HCT116 (cell line): ENCODE results near the gene CD300LB. TPM values are rescaled to one million over a fixed set of nuclear protein-coding genes. Genes with fewer than 3 reads are reported as not detected.

Source experiments
- ATAC-seq: fragments of 200-7000 bp; cut with Tn5 transposase; 2 replicates; pipeline ENCODE4 v1.9.1; 2020; ENCODE audit warnings: mild to moderate bottlenecking, moderate library complexity
- BruUV-seq: library from RNA; stranded (reverse); fragments of 400-500 nt; replicated peaks from 2 replicates; lab custom pipeline; 2021; lab: Mats Ljungman, UMichigan
- CTCF ChIA-PET: fragments of 300-600 bp; sonication (Branson Sonifier 250); formaldehyde crosslinking; loops from one replicate; lab custom pipeline; 2021; ENCODE audit warnings: antibody characterized with exemption; lab: Charles Lee
- POLR2A ChIA-PET: fragments of 300-600, 350-600 bp; sonication (Branson Sonifier 250); formaldehyde crosslinking; loops from one replicate; lab custom pipeline; 2021; ENCODE audit warnings: antibody characterized with exemption; lab: Charles Lee
- RAD21 ChIA-PET, 2 experiments: fragments of 300-600 bp; sonication (Branson Sonifier 250); formaldehyde crosslinking; loops; one replicate each; lab custom pipeline; 2023; ENCODE audit warnings: low total read pairs in 2 of 2; ENCODE audit not compliant: uncharacterized antibody in 2 of 2, unreplicated experiment in 2 of 2, low non-redundant PET in 1 of 2; lab: Charles Lee
- DNase-seq: peaks from one replicate; pipeline ENCODE4 v3.0.0-alpha.2; 2010; ENCODE audit warnings: low read depth, low spot score
- H2AFZ ChIP-seq: fragments of 200-600 bp; shearing (Covaris generic), sonication (generic); 2 replicates; pipeline ENCODE4 v1.6.1; 2017; ENCODE audit warnings: low read depth, mixed run types, mixed read lengths, antibody characterized with exemption, low read length; ENCODE audit not compliant: poor library complexity, severe bottlenecking
- H3K27ac ChIP-seq: 2 replicates; pipeline ENCODE4 v1.5.1; 2012; ENCODE audit warnings: low read depth, low read length
- H3K27me3 ChIP-seq: fragments of 200-600 bp; sonication (generic); 2 replicates; pipeline ENCODE4 v1.6.1; 2016; ENCODE audit warnings: mixed run types, low read length, mixed read lengths; ENCODE audit not compliant: insufficient read depth
- H3K36me3 ChIP-seq, 2 experiments: fragments of 200-500 bp in 1 of 2; fragments of 200-600 bp in 1 of 2; sonication (Bioruptor generic) in 1 of 2; sonication (generic) in 1 of 2; 2 replicates each; pipeline versions ENCODE4 v1.5.1 to v1.6.1; 2014 to 2016; ENCODE audit warnings: low read length in 2 of 2, inconsistent platforms in 1 of 2, mixed read lengths in 1 of 2, mixed run types in 1 of 2; ENCODE audit not compliant: insufficient read depth in 2 of 2, control insufficient read depth in 1 of 2
- H3K4me1 ChIP-seq, 2 experiments: fragments of 200-600 bp in 1 of 2; sonication (generic) in 1 of 2; 2 replicates each; pipeline versions ENCODE4 v1.5.1 to v1.6.1; 2012 to 2017; ENCODE audit warnings: low read length in 2 of 2, inconsistent platforms in 1 of 2, mild to moderate bottlenecking in 1 of 2, mixed read lengths in 1 of 2, mixed run types in 1 of 2, moderate library complexity in 1 of 2; ENCODE audit not compliant: insufficient read depth in 2 of 2, control insufficient read depth in 1 of 2
- H3K4me2 ChIP-seq: fragments of 200-600 bp; sonication (generic); 2 replicates; pipeline ENCODE4 v1.6.1; 2017; ENCODE audit warnings: mixed run types, low read length, mixed read lengths
- H3K4me3 ChIP-seq, 2 experiments: fragments of 200-600 bp in 1 of 2; sonication (generic) in 1 of 2; replicated peaks in 1 of 2; 2 replicates each; pipeline ENCODE4 v1.5.1; 2011 to 2016; ENCODE audit warnings: low read length in 2 of 2, control low read depth in 1 of 2, low read depth in 1 of 2, mild to moderate bottlenecking in 1 of 2, mixed read lengths in 1 of 2, mixed run types in 1 of 2
- H3K79me2 ChIP-seq: fragments of 200-600 bp; sonication (generic); 2 replicates; pipeline ENCODE4 v1.6.1; 2017; ENCODE audit warnings: mild to moderate bottlenecking, mixed run types, low read length, moderate library complexity, mixed read lengths; ENCODE audit not compliant: insufficient read depth
- H3K9ac ChIP-seq: fragments of 200-600 bp; sonication (generic); 2 replicates; pipeline ENCODE4 v1.6.1; 2016; ENCODE audit warnings: low read length, mixed read lengths
- H3K9me2 ChIP-seq: fragments of 200-600 bp; sonication (generic), shearing (Covaris generic); 2 replicates; pipeline ENCODE4 v1.6.1; 2017; ENCODE audit warnings: mixed run types, mild to moderate bottlenecking, moderate library complexity; ENCODE audit not compliant: insufficient read depth
- H3K9me3 ChIP-seq, 2 experiments: fragments of 200-500 bp in 1 of 2; fragments of 200-600 bp in 1 of 2; sonication (Bioruptor generic) in 1 of 2; sonication (generic) in 1 of 2; 2 replicates each; pipeline ENCODE4 v1.6.1; 2014 to 2017; ENCODE audit warnings: low read length in 2 of 2, mixed read lengths in 2 of 2, inconsistent platforms in 1 of 2, low read depth in 1 of 2, mild to moderate bottlenecking in 1 of 2, mixed run types in 1 of 2, moderate library complexity in 1 of 2; ENCODE audit not compliant: control insufficient read depth in 1 of 2, insufficient read depth in 1 of 2
- H4K20me1 ChIP-seq: fragments of 200-600 bp; sonication (generic), shearing (Covaris generic); 2 replicates; pipeline ENCODE4 v1.6.1; 2017; ENCODE audit warnings: mixed run types, mild to moderate bottlenecking, moderate library complexity; ENCODE audit not compliant: insufficient read depth
- ATF3 ChIP-seq: IDR thresholded peaks from 2 replicates; pipeline ENCODE4 v1.6.1; 2012
- CBX3 ChIP-seq: IDR thresholded peaks from 2 replicates; pipeline ENCODE4 v1.6.1; 2012; ENCODE audit warnings: low read depth
- CTCF ChIP-seq, 3 experiments: fragments of 200-600 bp in 1 of 3; sonication (generic) in 1 of 3; IDR thresholded peaks in 2 of 3; conservative IDR thresholded peaks in 1 of 3; 2 replicates each; pipeline ENCODE4 v1.5.1; 2012 to 2017; ENCODE audit warnings: low read depth in 2 of 3, low read length in 2 of 3, antibody characterized with exemption in 1 of 3, borderline replicate concordance in 1 of 3, control low read depth in 1 of 3, mild to moderate bottlenecking in 1 of 3, mixed read lengths in 1 of 3, mixed run types in 1 of 3, moderate library complexity in 1 of 3; ENCODE audit not compliant: insufficient read depth in 1 of 3
- EZH2phosphoT487 ChIP-seq: fragments of 200-600 bp; IDR thresholded peaks from 2 replicates; pipeline ENCODE4 v1.6.1; 2018; ENCODE audit warnings: antibody characterized with exemption, borderline replicate concordance
- FOSL1 ChIP-seq: IDR thresholded peaks from 2 replicates; pipeline ENCODE4 v1.6.1; 2012; ENCODE audit warnings: low read depth
- JUND ChIP-seq: IDR thresholded peaks from 2 replicates; pipeline ENCODE4 v1.6.1; 2012
- MAX ChIP-seq: IDR thresholded peaks from 2 replicates; pipeline ENCODE4 v1.6.1; 2012
- POLR2A ChIP-seq: IDR thresholded peaks from 2 replicates; pipeline ENCODE4 v1.7.0; 2011; ENCODE audit warnings: borderline replicate concordance; ENCODE audit not compliant: insufficient read depth, insufficient read length; ENCODE audit errors: extremely low read depth
- POLR2AphosphoS5 ChIP-seq: IDR thresholded peaks from 2 replicates; pipeline ENCODE4 v1.6.1; 2011; ENCODE audit warnings: mild to moderate bottlenecking, low read depth, low read length, moderate library complexity
- RAD21 ChIP-seq: IDR thresholded peaks from 2 replicates; pipeline ENCODE4 v1.6.1; 2012; ENCODE audit warnings: low read depth, mild to moderate bottlenecking
- REST ChIP-seq: IDR thresholded peaks from 2 replicates; pipeline ENCODE4 v1.6.1; 2012; ENCODE audit warnings: low read depth
- SIN3A ChIP-seq: IDR thresholded peaks from 2 replicates; pipeline ENCODE4 v1.6.1; 2012; ENCODE audit warnings: low read depth
- SP1 ChIP-seq: IDR thresholded peaks from 2 replicates; pipeline ENCODE4 v1.6.1; 2012; ENCODE audit warnings: low read depth
- SRF ChIP-seq: IDR thresholded peaks from 2 replicates; pipeline ENCODE4 v1.6.1; 2012; ENCODE audit warnings: low read depth
- TCF7L2 ChIP-seq: IDR thresholded peaks from 2 replicates; pipeline ENCODE4 v1.7.0; 2011; ENCODE audit warnings: borderline replicate concordance, inconsistent platforms; ENCODE audit not compliant: insufficient read depth, insufficient read length; ENCODE audit errors: extremely low read depth
- YY1 ChIP-seq: IDR thresholded peaks from 2 replicates; pipeline ENCODE4 v1.6.1; 2011; ENCODE audit warnings: low read length, low read depth, moderate library complexity, mild to moderate bottlenecking; ENCODE audit not compliant: insufficient replicate concordance; ENCODE audit errors: extremely low read depth
- ZBTB33 ChIP-seq: IDR thresholded peaks from 2 replicates; pipeline ENCODE4 v1.6.1; 2011; ENCODE audit warnings: mild to moderate bottlenecking, low read length, moderate library complexity; ENCODE audit not compliant: insufficient replicate concordance; ENCODE audit errors: extremely low read depth
- ZFX ChIP-seq: fragments of 450-650 bp; IDR thresholded peaks from 2 replicates; pipeline ENCODE4 v1.6.1; 2017
- ZNF274 ChIP-seq: fragments of 200-500 bp; sonication (Bioruptor generic); IDR thresholded peaks from 2 replicates; pipeline ENCODE4 v1.6.1; 2014; ENCODE audit warnings: mild to moderate bottlenecking, low read depth, low read length, inconsistent platforms
- intact Hi-C: fragments of 100-400 bp; cut with micrococcal nuclease; formaldehyde crosslinking; loops from 2 replicates; pipeline ENCODE4 v1.10.0; 2022
- total RNA-seq: library from RNA; stranded (reverse); gene quantifications from one replicate; pipeline ENCODE4 v1.2.1, GENCODE V29; 2021; ENCODE audit not compliant: unreplicated experiment

The CD300LB gene
- total RNA-seq, 1 experiment from 2014 or later: not detected

GRCh38 chr17:74521701-74522201 lies 9.5 kb downstream of the CD300LB start:
- H3K79me2 ChIP-seq: no peaks in the 10 kb centered on the region
- no peak overlapping the region for H3K9ac ChIP-seq
- H3K36me3 ChIP-seq: no peaks in the 10 kb centered on the region
- RAD21 ChIA-PET: no interaction called here
- H3K4me3 ChIP-seq: no peak overlapping the region
- intact Hi-C loops: no loop called here
- H3K27me3 ChIP-seq: peaks cover 48% of the 10 kb centered on the region
- H3K4me1 ChIP-seq: no peaks in the 10 kb centered on the region
- no peak overlapping the region for H3K4me2 ChIP-seq
- H3K9me2 ChIP-seq: no peaks in the 10 kb centered on the region
- no peak overlapping the region for H2AFZ ChIP-seq
- no TSS peak for BruUV-seq
- no peak for ATAC-seq
- POLR2A ChIA-PET: no interaction called here
- no peaks in the 10 kb centered on the region for H3K9me3 ChIP-seq
- no peak overlapping the region for H3K27ac ChIP-seq
- no peaks in the 10 kb centered on the region for H4K20me1 ChIP-seq
- CTCF ChIA-PET: no interaction called here
- TF ChIP-seq MAX: no peak
- no peak for TF ChIP-seq RAD21
- no peak for TF ChIP-seq SIN3A
- no peak for TF ChIP-seq REST
- no peak for TF ChIP-seq POLR2AphosphoS5
- TF ChIP-seq POLR2A: no peak
- TF ChIP-seq ZNF274: no peak
- no peak for TF ChIP-seq TCF7L2
- TF ChIP-seq JUND: no peak
- TF ChIP-seq ZBTB33: no peak
- no peak for TF ChIP-seq SP1
- TF ChIP-seq FOSL1: no peak
- no peak for TF ChIP-seq CBX3
- no peak for TF ChIP-seq YY1
- no peak for TF ChIP-seq CTCF (IDR thresholded peaks at IDR 0.05 in 2 of 3, conservative IDR thresholded peaks at IDR 0.05 in 1 of 3; ENCODE audit: borderline replicate concordance in 1 of 3, insufficient read depth in 1 of 3, low read depth in 2 of 3, low read length in 2 of 3)
- no peak for TF ChIP-seq ZFX
- TF ChIP-seq EZH2phosphoT487: no peak
- TF ChIP-seq SRF: no peak
- TF ChIP-seq ATF3: no peak
- DNase-seq: no peak
